ENCODE measurements around the gene ACOT9.

The ACOT9 gene

GRCh38 chrX:23742697-23743622 is at the start of gene ACOT9:
ACOT9 (minus strand) TSS chrX:23743276; CDS start chrX:23743144, 132 bp downstream.
- DNase-seq (ENCODE audit: low spot score), result peak; percentile 90
- TF ChIP-seq CTCF (IDR thresholded peaks at IDR 0.05; ENCODE audit: borderline replicate concordance, control extremely low read depth, extremely low read depth, insufficient read depth, missing control alignments), result no peak
- in situ Hi-C loops (cut with MboI; ENCODE audit: low sequenced_read_pairs, unreplicated experiment), result no loop called here

- in situ Hi-C loops (cut with MboI; ENCODE audit: low sequenced_read_pairs, unreplicated experiment), result no loop called here
- TF ChIP-seq CTCF (IDR thresholded peaks at IDR 0.05; ENCODE audit: borderline replicate concordance, control extremely low read depth, extremely low read depth, insufficient read depth, missing control alignments), result no peak
- DNase-seq (ENCODE audit: low spot score), result no peak
Observed at GRCh38 chrX:23790155-23790497, 47.0 kb upstream of the ACOT9 start.

GRCh38 chrX:23789386-23790154 is 46.5 kb upstream of the ACOT9 start:
- DNase-seq (ENCODE audit: low spot score), result no peak
- TF ChIP-seq CTCF (IDR thresholded peaks at IDR 0.05; ENCODE audit: borderline replicate concordance, control extremely low read depth, extremely low read depth, insufficient read depth, missing control alignments), result no peak
- in situ Hi-C loops (cut with MboI; ENCODE audit: low sequenced_read_pairs, unreplicated experiment), result no loop called here

- no peak for TF ChIP-seq CTCF (IDR thresholded peaks at IDR 0.05; ENCODE audit: borderline replicate concordance, control extremely low read depth, extremely low read depth, insufficient read depth, missing control alignments)
- DNase-seq (ENCODE audit: low spot score), result no peak
- in situ Hi-C loops (cut with MboI; ENCODE audit: low sequenced_read_pairs, unreplicated experiment), result no loop called here
Observed at GRCh38 chrX:23788946-23789345, 45.9 kb upstream of the ACOT9 start.

GRCh38 chrX:23788521-23788920 is 45.4 kb upstream of the ACOT9 start:
- in situ Hi-C loops (cut with MboI; ENCODE audit: low sequenced_read_pairs, unreplicated experiment), result no loop called here
- no peak for TF ChIP-seq CTCF (IDR thresholded peaks at IDR 0.05; ENCODE audit: borderline replicate concordance, control extremely low read depth, extremely low read depth, insufficient read depth, missing control alignments)

GRCh38 chrX:23787745-23788118 is 44.7 kb upstream of the ACOT9 start:
- in situ Hi-C loops (cut with MboI; ENCODE audit: low sequenced_read_pairs, unreplicated experiment), result no loop called here
- no peak for TF ChIP-seq CTCF (IDR thresholded peaks at IDR 0.05; ENCODE audit: borderline replicate concordance, control extremely low read depth, extremely low read depth, insufficient read depth, missing control alignments)
- DNase-seq (ENCODE audit: low spot score), result no peak

More at GRCh38 chrX:23788521-23788920, 45.4 kb upstream of the ACOT9 start:
- DNase-seq (ENCODE audit: low spot score), result no peak
